GM13977 (cell line): ENCODE data around the gene KCNE4.

Experiments
- DNase-seq: peaks from one replicate; pipeline ENCODE4 v3.0.0; 2012; ENCODE audit warnings: low spot score
- in situ Hi-C: fragments of 300-500 bp; cut with MboI; formaldehyde crosslinking; loops from one replicate; pipeline ENCODE4 v1.12.0; 2022; ENCODE audit warnings: low sequenced_read_pairs, low pct_unique_long_range_greater_than_20kb, mixed read lengths, inconsistent platforms; ENCODE audit not compliant: unreplicated experiment
- TF ChIP-seq, protein P1 (sequence below): IDR thresholded peaks from 2 replicates; pipeline ENCODE4 v1.5.1; 2012; ENCODE audit warnings: mild to moderate bottlenecking, control low read depth; ENCODE audit not compliant: insufficient read depth; ENCODE audit errors: extremely low read depth, missing control alignments

KCNE4 gene

DNA sequence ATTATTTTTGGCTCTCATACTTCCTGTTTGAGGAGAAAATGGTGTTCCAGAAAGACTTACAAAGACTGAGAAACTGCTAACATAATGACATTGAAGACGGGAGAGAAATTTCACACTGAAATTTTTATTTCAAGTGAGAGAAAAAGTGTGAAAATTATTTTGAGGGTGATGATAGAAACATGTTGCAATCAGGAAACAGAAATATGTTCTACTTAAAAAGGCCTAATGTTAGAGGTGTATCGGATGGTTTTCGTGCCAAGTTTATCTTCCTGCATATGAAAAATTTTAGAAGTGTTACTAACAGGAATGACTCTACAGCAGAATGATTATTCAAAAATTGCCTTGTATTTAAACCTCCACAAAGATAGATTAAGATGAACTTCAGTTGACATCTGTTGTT, 50.5 kb downstream of the KCNE4 start:
- in situ Hi-C loops = no loop called here
- TF ChIP-seq, protein P1, sequence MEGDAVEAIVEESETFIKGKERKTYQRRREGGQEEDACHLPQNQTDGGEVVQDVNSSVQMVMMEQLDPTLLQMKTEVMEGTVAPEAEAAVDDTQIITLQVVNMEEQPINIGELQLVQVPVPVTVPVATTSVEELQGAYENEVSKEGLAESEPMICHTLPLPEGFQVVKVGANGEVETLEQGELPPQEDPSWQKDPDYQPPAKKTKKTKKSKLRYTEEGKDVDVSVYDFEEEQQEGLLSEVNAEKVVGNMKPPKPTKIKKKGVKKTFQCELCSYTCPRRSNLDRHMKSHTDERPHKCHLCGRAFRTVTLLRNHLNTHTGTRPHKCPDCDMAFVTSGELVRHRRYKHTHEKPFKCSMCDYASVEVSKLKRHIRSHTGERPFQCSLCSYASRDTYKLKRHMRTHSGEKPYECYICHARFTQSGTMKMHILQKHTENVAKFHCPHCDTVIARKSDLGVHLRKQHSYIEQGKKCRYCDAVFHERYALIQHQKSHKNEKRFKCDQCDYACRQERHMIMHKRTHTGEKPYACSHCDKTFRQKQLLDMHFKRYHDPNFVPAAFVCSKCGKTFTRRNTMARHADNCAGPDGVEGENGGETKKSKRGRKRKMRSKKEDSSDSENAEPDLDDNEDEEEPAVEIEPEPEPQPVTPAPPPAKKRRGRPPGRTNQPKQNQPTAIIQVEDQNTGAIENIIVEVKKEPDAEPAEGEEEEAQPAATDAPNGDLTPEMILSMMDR = no peak
- DNase-seq = no peak

DNA sequence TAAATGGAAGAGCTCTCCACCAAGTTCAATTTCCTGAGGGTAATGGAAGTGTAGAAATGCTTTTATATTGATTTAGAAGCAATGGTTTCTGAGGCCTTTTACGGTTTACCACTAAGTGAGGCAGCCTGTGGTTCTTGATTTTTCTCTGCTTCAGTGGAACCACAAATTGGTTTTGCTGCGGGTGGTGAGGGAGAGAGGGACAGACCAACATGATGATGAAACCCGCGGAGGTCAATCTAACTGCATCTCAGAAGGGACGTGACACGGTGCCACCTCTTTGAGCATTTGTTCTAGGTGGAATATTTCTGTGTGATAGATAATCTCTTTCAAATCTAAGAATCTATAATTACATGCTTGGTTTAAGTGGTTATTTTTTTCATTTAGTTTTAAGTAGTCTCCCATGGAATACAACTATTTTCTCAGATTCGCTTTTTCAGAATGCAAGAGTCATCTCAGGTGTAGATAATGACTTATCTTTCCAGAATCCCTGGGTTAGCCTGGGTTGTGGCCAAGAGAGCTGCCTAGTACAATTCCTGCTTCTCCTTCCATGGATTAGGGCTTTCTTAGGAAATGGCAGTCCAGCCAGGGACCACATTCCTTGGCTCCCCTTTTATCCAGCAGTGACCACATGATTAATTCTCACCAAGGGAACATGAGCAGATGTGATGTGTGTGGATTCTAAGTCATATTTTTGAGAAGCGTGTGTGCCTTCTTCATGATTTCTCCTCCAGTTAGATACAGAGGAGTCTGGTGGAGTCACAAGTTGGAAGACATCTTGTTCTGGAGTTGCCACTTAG, 52.5 kb downstream of the KCNE4 start:
- no peak for DNase-seq
- TF ChIP-seq, protein P1 = no peak
- in situ Hi-C loops = no loop called here
